Lower leg skin (tissue), 4 donors: Measurements from ENCODE around the gene AMIGO3. TPM values are rescaled to one million over a fixed set of nuclear protein-coding genes. Genes with fewer than 3 reads are reported as not detected.

Experiments used
- DNase-seq, 2 donors: peaks; one replicate each; pipeline ENCODE4 v3.0.0-alpha.2; 2019; ENCODE audit warnings: low spot score in 2 of 2
- H3K4me3 ChIP-seq: fragments of 200-600 bp; sonication (generic); 2 replicates; pipeline ENCODE4 v1.5.1; 2017; ENCODE audit warnings: mild to moderate bottlenecking, low read depth; ENCODE audit not compliant: poor library complexity, severe bottlenecking
- POLR2A ChIP-seq, 2 donors: fragments of 450-650 bp; IDR thresholded peaks; one replicate each; pipeline ENCODE4 v1.6.1; 2016 to 2017; ENCODE audit warnings: antibody characterized with exemption in 2 of 2, mild to moderate bottlenecking in 1 of 2, moderate library complexity in 1 of 2
- WGBS, 2 donors: methylation state at CpG; one replicate each; pipeline ENCODE4 v1.1.5; 2018; 5-methylcytosine and 5-hydroxymethylcytosine counted together
- intact Hi-C: fragments of 100-400 bp; cut with DNase I; formaldehyde crosslinking; loops from one replicate; pipeline ENCODE4 v1.15.0; 2023; ENCODE audit warnings: low total_unique reads
- total RNA-seq, 4 donors: library from RNA; depleted of rRNA; stranded (reverse); fragments of >200 nt; gene quantifications; one replicate each; pipeline ENCODE4 v1.1.0, GENCODE V29; 2016
- TF ChIP-seq, protein P1 (sequence below), 3 donors: fragments of 450-650 bp; IDR thresholded peaks; one replicate each; pipeline ENCODE4 v1.5.1; 2016; ENCODE audit warnings: antibody characterized with exemption in 3 of 3, mild to moderate bottlenecking in 3 of 3, moderate library complexity in 2 of 3

Gene AMIGO3
- total RNA-seq, 4 donors from 2014 or later = 1.0 to 3.7 (median 3.1) TPM

DNA sequence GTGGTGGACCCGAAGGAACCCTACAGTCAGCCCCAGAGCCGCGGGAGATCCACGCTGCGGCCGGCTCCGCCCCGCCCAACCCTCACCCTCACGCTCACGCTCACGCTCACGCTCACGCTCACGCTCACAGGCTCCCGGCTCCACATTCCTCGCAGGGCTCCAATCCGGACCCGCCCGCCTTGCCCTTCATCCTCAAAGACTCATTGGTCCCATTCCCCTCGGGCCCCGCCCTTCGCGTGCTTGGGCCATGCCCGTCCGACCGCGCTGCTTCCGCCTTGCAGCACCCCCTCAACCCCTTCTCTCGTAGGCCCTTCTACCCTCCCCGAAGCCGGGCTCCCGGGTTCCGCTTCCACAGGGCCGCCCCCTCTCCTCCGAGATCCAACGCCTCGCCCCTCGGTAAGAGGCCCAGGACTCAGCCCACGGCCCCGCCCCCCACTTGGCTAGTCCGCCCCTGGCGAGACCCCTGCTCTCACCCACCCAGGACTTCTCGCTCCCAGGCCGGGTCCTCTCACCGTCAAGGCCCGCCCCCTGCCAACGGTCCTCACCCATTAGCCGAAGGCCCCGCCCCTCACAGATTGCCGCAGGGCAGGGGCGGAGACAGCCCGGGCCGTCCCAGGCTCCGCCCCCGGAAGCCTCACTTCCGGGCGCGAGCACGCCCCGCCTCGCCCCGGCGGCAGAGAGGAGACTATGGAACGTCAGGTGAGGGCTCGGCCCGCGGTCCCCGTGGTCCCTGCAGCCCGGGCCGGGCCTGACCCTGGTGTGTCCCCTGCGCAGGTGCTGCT is 45.6 kb downstream of the AMIGO3 start, which contains the start of gene APEH:
TSS of gene APEH (plus strand) at position 637 of the 782 bp plus-strand sequence. CDS start at position 688, 51 bp downstream.
- peak within 1 kb of the TSS; percentile 67 for H3K4me3 ChIP-seq
- intact Hi-C loops = no loop called here
- 1 to 2% methylated on average over 62 to 65 of the region's 71 CpGs for WGBS, 2 donors
- TF ChIP-seq, protein P1, sequence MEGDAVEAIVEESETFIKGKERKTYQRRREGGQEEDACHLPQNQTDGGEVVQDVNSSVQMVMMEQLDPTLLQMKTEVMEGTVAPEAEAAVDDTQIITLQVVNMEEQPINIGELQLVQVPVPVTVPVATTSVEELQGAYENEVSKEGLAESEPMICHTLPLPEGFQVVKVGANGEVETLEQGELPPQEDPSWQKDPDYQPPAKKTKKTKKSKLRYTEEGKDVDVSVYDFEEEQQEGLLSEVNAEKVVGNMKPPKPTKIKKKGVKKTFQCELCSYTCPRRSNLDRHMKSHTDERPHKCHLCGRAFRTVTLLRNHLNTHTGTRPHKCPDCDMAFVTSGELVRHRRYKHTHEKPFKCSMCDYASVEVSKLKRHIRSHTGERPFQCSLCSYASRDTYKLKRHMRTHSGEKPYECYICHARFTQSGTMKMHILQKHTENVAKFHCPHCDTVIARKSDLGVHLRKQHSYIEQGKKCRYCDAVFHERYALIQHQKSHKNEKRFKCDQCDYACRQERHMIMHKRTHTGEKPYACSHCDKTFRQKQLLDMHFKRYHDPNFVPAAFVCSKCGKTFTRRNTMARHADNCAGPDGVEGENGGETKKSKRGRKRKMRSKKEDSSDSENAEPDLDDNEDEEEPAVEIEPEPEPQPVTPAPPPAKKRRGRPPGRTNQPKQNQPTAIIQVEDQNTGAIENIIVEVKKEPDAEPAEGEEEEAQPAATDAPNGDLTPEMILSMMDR (IDR thresholded peaks at IDR 0.05) = no peak
- no peak for TF ChIP-seq POLR2A (IDR thresholded peaks at IDR 0.05)
- peak; percentile 93 to 99 for DNase-seq

DNA sequence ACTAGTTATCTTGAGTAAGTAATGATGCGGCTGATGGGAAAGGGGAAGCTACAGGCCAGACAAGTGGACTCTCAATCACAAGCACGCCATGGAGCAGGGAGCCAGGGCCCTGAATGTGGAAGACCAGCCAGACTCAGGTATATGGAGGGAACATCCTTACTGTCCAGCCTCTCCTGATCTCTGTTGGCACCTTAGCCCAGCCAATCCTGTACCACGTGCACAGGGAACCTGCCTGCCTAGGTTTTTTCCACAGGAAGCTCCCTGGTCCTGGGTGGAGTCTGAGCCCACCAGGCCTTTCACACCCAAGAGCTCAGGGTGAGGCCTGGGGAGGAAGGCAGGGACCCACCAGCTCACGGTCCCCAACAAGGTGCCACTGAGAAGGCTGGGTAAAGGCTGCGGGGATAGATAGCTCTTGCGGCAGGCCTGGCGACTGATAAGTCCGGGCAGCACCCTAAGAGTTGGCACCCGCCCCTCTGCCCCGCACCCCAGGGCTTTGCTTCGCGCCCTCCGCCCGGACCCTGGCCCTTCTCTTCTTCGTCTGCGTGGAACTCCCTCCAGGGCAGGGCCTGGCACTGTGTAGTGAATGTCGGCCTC is 46.3 kb downstream of the AMIGO3 start:
- H3K4me3 ChIP-seq = peak overlapping the region; percentile 67
- WGBS, 2 donors = 22 to 40% methylated on average over 7 to 13 of the region's 17 CpGs
- intact Hi-C loops = no loop called here
- no peak for TF ChIP-seq POLR2A (IDR thresholded peaks at IDR 0.05)
- TF ChIP-seq, protein P1 (IDR thresholded peaks at IDR 0.05) = no peak
- peak in 1 of 2 donors; percentile 22 for DNase-seq

DNA sequence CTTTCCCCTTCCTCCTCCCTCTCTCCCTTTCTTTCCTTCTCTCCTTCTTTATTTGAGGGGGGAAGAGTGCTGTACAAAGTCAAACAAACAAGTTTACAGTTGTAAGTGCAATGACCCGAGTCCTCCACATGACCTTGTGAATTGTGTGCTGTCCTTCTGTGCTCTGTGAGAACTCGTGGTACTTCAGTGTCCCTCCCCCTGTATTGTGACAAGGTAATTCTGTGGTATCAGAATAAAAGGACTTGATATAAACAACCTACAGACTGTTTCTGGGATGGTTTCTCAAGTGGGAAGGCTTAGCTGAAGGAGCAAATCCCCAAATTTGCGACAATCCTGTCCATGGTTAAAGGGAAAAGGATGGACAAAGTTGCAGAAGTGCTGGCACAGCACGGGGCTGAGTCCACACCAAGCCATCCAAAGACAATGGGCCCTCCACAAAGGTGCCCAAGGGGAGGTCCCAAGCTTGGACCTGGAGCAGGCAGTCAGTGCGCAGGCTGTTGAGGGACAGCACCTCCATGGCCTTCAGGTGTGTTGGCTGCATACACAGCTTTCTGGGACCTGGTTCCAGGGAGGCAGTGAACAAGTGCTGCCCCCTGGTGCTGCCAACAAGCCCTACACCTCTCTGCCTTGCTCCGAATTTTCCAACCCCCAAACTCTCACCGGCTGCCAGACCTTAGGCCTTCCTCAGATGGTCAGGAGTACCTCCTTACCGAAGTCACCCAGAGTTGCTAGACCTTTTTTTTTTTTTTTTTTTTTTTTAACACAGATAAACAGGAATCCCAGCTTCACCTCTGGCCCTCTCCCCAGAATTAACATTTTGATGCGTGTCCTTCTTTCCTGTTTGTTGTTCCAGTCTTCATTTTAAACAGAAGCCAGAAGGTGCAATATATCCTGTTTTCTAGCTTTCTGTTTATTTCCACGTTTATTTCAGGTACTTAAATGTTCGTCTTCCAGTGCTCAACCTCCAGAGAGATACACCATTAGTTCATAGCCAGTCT is 47.9 kb downstream of the AMIGO3 start:
- DNase-seq = peak; percentile 57 to 90
- 40 to 47% methylated on average over 11 of the region's 11 CpGs for WGBS, 2 donors
- intact Hi-C loops = loop anchor here (2.0 kb wide), 1 partner anchor 133 kb away; no protein-coding TSS in a partner anchor
- TF ChIP-seq POLR2A (IDR thresholded peaks at IDR 0.05) = no peak
- TF ChIP-seq, protein P1 (IDR thresholded peaks at IDR 0.05) = peak in 1 of 3 donors; percentile 45
- no peak overlapping the region for H3K4me3 ChIP-seq

DNA sequence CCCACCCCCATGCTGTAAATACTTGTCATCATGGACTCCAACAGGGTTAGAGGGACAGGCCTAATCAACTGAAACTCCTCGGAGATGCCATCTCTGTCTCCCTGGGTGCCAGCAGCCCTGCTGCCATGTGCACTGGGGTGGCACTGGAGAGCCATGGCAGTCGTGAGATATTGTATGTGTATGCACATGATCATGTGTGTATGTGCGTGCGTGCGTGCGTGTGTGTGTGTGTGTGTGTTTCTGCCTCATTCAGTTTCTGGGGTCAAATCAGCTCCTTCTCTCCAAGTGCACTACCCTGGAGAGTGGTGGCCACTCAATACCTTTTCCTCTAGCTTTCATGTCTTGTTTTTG is 48.6 kb downstream of the AMIGO3 start:
- whole genome bisulfite sequencing, 2 donors = 69 to 73% methylated on average over 6 of the region's 6 CpGs
- H3K4me3 ChIP-seq = no peak overlapping the region
- intact Hi-C loops = loop anchor here (2.0 kb wide), 1 partner anchor 132 kb away; no protein-coding TSS in a partner anchor
- DNase-seq = no peak
- TF ChIP-seq, protein P1 (IDR thresholded peaks at IDR 0.05) = no peak
- TF ChIP-seq POLR2A (IDR thresholded peaks at IDR 0.05) = no peak

DNA sequence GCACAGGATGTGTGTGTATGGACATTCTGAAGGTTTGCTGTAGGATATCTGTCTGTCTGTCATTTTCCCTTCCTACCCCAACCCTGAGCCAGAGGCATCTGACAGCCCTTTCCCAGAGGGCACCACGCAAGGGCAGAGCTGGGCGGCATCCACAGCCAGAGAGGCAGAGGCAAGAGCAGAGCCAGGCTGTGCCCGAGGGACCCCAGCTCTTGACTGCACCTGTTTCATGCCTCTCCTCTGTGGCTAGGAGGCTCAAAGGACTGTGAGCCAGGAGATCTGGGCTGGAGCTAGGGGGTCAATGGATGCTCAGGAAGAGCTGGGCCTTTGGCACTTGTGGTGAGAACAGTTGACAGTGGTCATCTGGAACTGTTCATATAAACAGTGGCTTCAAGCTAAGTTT is 50.1 kb downstream of the AMIGO3 start:
- DNase-seq = no peak
- H3K4me3 ChIP-seq = no peak overlapping the region
- no peak for TF ChIP-seq POLR2A (IDR thresholded peaks at IDR 0.05)
- TF ChIP-seq, protein P1 (IDR thresholded peaks at IDR 0.05) = no peak
- intact Hi-C loops = no loop called here
- 62 to 71% methylated on average over 3 of the region's 3 CpGs for WGBS, 2 donors
